Activated naive CD8-positive, alpha-beta T cell (primary cell): Measurements from ENCODE around the gene TWSG1.
"Not testable (repeated sequence)": the region's sequence is repeated elsewhere in the genome, so short reads cannot be mapped to it uniquely, and the experiment has no call there.

ENCODE experiments used
- H3K27ac Mint-ChIP-seq: one replicate; pipeline ENCODE4 v1.8.0; 2021; ENCODE audit warnings: mixed read lengths
- H3K27me3 Mint-ChIP-seq: one replicate; pipeline ENCODE4 v1.8.0; 2021; ENCODE audit warnings: mixed read lengths
- H3K36me3 Mint-ChIP-seq: one replicate; pipeline ENCODE4 v1.8.0; 2021; ENCODE audit warnings: mixed read lengths
- H3K4me1 Mint-ChIP-seq: one replicate; pipeline ENCODE4 v1.8.0; 2021; ENCODE audit warnings: low read depth, mixed read lengths
- H3K4me3 Mint-ChIP-seq: one replicate; pipeline ENCODE4 v1.8.0; 2021; ENCODE audit warnings: mild to moderate bottlenecking, mixed read lengths
- H3K9me3 Mint-ChIP-seq: one replicate; pipeline ENCODE4 v1.8.0; 2021; ENCODE audit warnings: low read depth, mixed read lengths

Gene TWSG1

GRCh38 chr18:9421096-9421900 is 86.7 kb downstream of the TWSG1 start:
- H3K27me3 Mint-ChIP-seq = no peaks in the 10 kb centered on the region
- no peaks in the 10 kb centered on the region for H3K36me3 Mint-ChIP-seq
- H3K4me1 Mint-ChIP-seq = no peaks in the 10 kb centered on the region
- no peak overlapping the region for H3K4me3 Mint-ChIP-seq
- no peak overlapping the region for H3K27ac Mint-ChIP-seq
- no peaks in the 10 kb centered on the region for H3K9me3 Mint-ChIP-seq

- H3K27me3 Mint-ChIP-seq = no peaks in the 10 kb centered on the region
- no peaks in the 10 kb centered on the region for H3K9me3 Mint-ChIP-seq
- no peak overlapping the region for H3K4me3 Mint-ChIP-seq
- no peak overlapping the region for H3K27ac Mint-ChIP-seq
- no peaks in the 10 kb centered on the region for H3K4me1 Mint-ChIP-seq
- no peaks in the 10 kb centered on the region for H3K36me3 Mint-ChIP-seq
These were observed 87.3 kb downstream of the TWSG1 start for GRCh38 chr18:9421901-9422327.

- Mint-ChIP-seq H3K4me1 (no peaks in the 10 kb centered on the region), H3K36me3 (peaks cover 3% of the 10 kb centered on the region), H3K4me3 (no peak overlapping the region), H3K9me3 (no peaks in the 10 kb centered on the region), H3K27me3 (no peaks in the 10 kb centered on the region), H3K27ac (no peak overlapping the region)
These were observed 88.4 kb downstream of the TWSG1 start for GRCh38 chr18:9422816-9423519.

- H3K4me1 Mint-ChIP-seq = not testable (repeated sequence)
These were observed 89.1 kb downstream of the TWSG1 start for GRCh38 chr18:9423648-9424047.

GRCh38 chr18:9424235-9424634 is 89.7 kb downstream of the TWSG1 start:
- H3K27ac Mint-ChIP-seq, H3K9me3 Mint-ChIP-seq, H3K36me3 Mint-ChIP-seq, H3K4me1 Mint-ChIP-seq, H3K4me3 Mint-ChIP-seq, H3K27me3 Mint-ChIP-seq: not testable (repeated sequence)

More at GRCh38 chr18:9423648-9424047, 89.1 kb downstream of the TWSG1 start:
- not testable (repeated sequence) for H3K36me3 Mint-ChIP-seq, H3K9me3 Mint-ChIP-seq, H3K4me3 Mint-ChIP-seq, H3K27me3 Mint-ChIP-seq, H3K27ac Mint-ChIP-seq

GRCh38 chr18:9426753-9427152 is 92.2 kb downstream of the TWSG1 start:
- Mint-ChIP-seq H3K27ac (no peak overlapping the region), H3K27me3 (no peaks in the 10 kb centered on the region), H3K4me1 (no peaks in the 10 kb centered on the region), H3K36me3 (peaks cover 3% of the 10 kb centered on the region), H3K4me3 (no peak overlapping the region), H3K9me3 (no peaks in the 10 kb centered on the region)

- Mint-ChIP-seq H3K4me1 (no peaks in the 10 kb centered on the region), H3K9me3 (no peaks in the 10 kb centered on the region), H3K36me3 (peaks cover 3% of the 10 kb centered on the region), H3K27ac (no peak overlapping the region), H3K4me3 (no peak overlapping the region), H3K27me3 (peaks cover under 1% of the 10 kb centered on the region)
These were observed 93.7 kb downstream of the TWSG1 start for GRCh38 chr18:9428301-9428706.

- peaks cover 2% of the 10 kb centered on the region for H3K27me3 Mint-ChIP-seq
- H3K9me3 Mint-ChIP-seq = no peaks in the 10 kb centered on the region
- no peak overlapping the region for H3K4me3 Mint-ChIP-seq
- peaks cover 4% of the 10 kb centered on the region for H3K4me1 Mint-ChIP-seq
- H3K27ac Mint-ChIP-seq = no peak overlapping the region
- H3K36me3 Mint-ChIP-seq = peaks cover 3% of the 10 kb centered on the region
These were observed 94.5 kb downstream of the TWSG1 start for GRCh38 chr18:9428862-9429661.

- H3K27me3 Mint-ChIP-seq = peaks cover 2% of the 10 kb centered on the region
- H3K9me3 Mint-ChIP-seq = no peaks in the 10 kb centered on the region
- peaks cover 3% of the 10 kb centered on the region for H3K36me3 Mint-ChIP-seq
- peaks cover 4% of the 10 kb centered on the region for H3K4me1 Mint-ChIP-seq
- no peak overlapping the region for H3K27ac Mint-ChIP-seq
- H3K4me3 Mint-ChIP-seq = no peak overlapping the region
These were observed 95.1 kb downstream of the TWSG1 start for GRCh38 chr18:9429662-9429993.

GRCh38 chr18:9430315-9430714 is 95.7 kb downstream of the TWSG1 start:
- not testable (repeated sequence) for H3K4me3 Mint-ChIP-seq, H3K9me3 Mint-ChIP-seq, H3K36me3 Mint-ChIP-seq, H3K27me3 Mint-ChIP-seq, H3K4me1 Mint-ChIP-seq, H3K27ac Mint-ChIP-seq

- Mint-ChIP-seq H3K9me3 (no peaks in the 10 kb centered on the region), H3K27ac (no peak overlapping the region), H3K27me3 (peaks cover 2% of the 10 kb centered on the region), H3K4me1 (peaks cover 4% of the 10 kb centered on the region), H3K36me3 (peaks cover 3% of the 10 kb centered on the region), H3K4me3 (no peak overlapping the region)
These were observed 96.7 kb downstream of the TWSG1 start for GRCh38 chr18:9431296-9431695.

GRCh38 chr18:9433122-9433521 is 98.5 kb downstream of the TWSG1 start:
- not testable (repeated sequence) for H3K27ac Mint-ChIP-seq, H3K9me3 Mint-ChIP-seq, H3K36me3 Mint-ChIP-seq, H3K27me3 Mint-ChIP-seq, H3K4me1 Mint-ChIP-seq, H3K4me3 Mint-ChIP-seq

- H3K4me1 Mint-ChIP-seq = peaks cover 4% of the 10 kb centered on the region
- peaks cover 2% of the 10 kb centered on the region for H3K27me3 Mint-ChIP-seq
- H3K4me3 Mint-ChIP-seq = peak overlapping the region; percentile 24
- H3K9me3 Mint-ChIP-seq = no peaks in the 10 kb centered on the region
- no peak overlapping the region for H3K27ac Mint-ChIP-seq
- no peaks in the 10 kb centered on the region for H3K36me3 Mint-ChIP-seq
These were observed 99.1 kb downstream of the TWSG1 start for GRCh38 chr18:9433671-9434121.

- no peak overlapping the region for H3K4me3 Mint-ChIP-seq
- H3K9me3 Mint-ChIP-seq = no peaks in the 10 kb centered on the region
- H3K27ac Mint-ChIP-seq = no peak overlapping the region
- peaks cover 2% of the 10 kb centered on the region for H3K27me3 Mint-ChIP-seq
- H3K4me1 Mint-ChIP-seq = peaks cover 4% of the 10 kb centered on the region
- no peaks in the 10 kb centered on the region for H3K36me3 Mint-ChIP-seq
These were observed 99.6 kb downstream of the TWSG1 start for GRCh38 chr18:9434122-9434701.

- Mint-ChIP-seq H3K4me3 (no peak overlapping the region), H3K27me3 (peaks cover 2% of the 10 kb centered on the region), H3K36me3 (no peaks in the 10 kb centered on the region), H3K9me3 (no peaks in the 10 kb centered on the region), H3K4me1 (peaks cover 4% of the 10 kb centered on the region), H3K27ac (no peak overlapping the region)
These were observed 100.5 kb downstream of the TWSG1 start for GRCh38 chr18:9435041-9435440.
